ENCODE data around the gene OR7C2. TPM values are rescaled to one million over a fixed set of nuclear protein-coding genes. Genes with fewer than 3 reads are reported as not detected.

Gene OR7C2
- total RNA-seq, 1 donor from 2014 or later, result not detected

- no peak for DNase-seq (ENCODE audit: low spot score)
- Mint-ChIP-seq H3K9me3 (peaks cover 13% of the 10 kb centered on the region), H3K4me3 (no peak overlapping the region), H3K27me3 (ENCODE audit: insufficient read depth) (no peaks in the 10 kb centered on the region), H3K36me3 (ENCODE audit: low read depth) (no peaks in the 10 kb centered on the region), H3K4me1 (ENCODE audit: low read depth) (no peaks in the 10 kb centered on the region), H3K27ac (no peak overlapping the region)
- intact Hi-C loops (cut with micrococcal nuclease), result no loop called here
Measured at GRCh38 chr19:14957464-14957863, 16.2 kb downstream of the OR7C2 start.

DNA sequence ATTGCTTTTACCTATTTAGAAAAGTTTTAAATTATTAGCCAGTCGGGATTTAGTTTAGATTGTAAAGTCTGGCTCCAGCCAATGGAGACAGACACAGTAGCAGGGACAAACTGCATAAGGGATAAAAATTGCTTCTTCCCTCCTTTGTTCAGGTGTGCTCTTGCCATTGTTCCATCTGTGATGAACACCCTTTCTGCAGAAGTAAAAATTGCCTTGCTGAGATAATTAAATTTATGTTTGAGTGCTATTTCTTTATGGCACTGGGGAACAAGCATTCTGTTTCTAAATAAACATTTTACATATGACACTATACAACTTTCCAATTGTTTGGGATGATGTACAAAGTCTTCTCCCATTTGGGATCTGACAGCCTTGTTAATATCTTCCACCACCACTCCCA is 18.0 kb downstream of the OR7C2 start:
- H3K4me1 Mint-ChIP-seq (ENCODE audit: low read depth), result no peaks in the 10 kb centered on the region
- peaks cover 13% of the 10 kb centered on the region for H3K9me3 Mint-ChIP-seq
- no peak overlapping the region for H3K27ac Mint-ChIP-seq
- no peak overlapping the region for H3K4me3 Mint-ChIP-seq
- no peaks in the 10 kb centered on the region for H3K36me3 Mint-ChIP-seq (ENCODE audit: low read depth)
- intact Hi-C loops (cut with micrococcal nuclease), result no loop called here
- DNase-seq (ENCODE audit: low spot score), result no peak
- H3K27me3 Mint-ChIP-seq (ENCODE audit: insufficient read depth), result no peaks in the 10 kb centered on the region

GRCh38 chr19:14961956-14962685 is 20.8 kb downstream of the OR7C2 start:
- no peaks in the 10 kb centered on the region for H3K4me1 Mint-ChIP-seq (ENCODE audit: low read depth)
- intact Hi-C loops (cut with micrococcal nuclease), result no loop called here
- H3K27me3 Mint-ChIP-seq (ENCODE audit: insufficient read depth), result no peaks in the 10 kb centered on the region
- no peak overlapping the region for H3K4me3 Mint-ChIP-seq
- H3K27ac Mint-ChIP-seq, result no peak overlapping the region
- H3K36me3 Mint-ChIP-seq (ENCODE audit: low read depth), result no peaks in the 10 kb centered on the region
- no peak for DNase-seq (ENCODE audit: low spot score)
- peaks cover 9% of the 10 kb centered on the region for H3K9me3 Mint-ChIP-seq

DNA sequence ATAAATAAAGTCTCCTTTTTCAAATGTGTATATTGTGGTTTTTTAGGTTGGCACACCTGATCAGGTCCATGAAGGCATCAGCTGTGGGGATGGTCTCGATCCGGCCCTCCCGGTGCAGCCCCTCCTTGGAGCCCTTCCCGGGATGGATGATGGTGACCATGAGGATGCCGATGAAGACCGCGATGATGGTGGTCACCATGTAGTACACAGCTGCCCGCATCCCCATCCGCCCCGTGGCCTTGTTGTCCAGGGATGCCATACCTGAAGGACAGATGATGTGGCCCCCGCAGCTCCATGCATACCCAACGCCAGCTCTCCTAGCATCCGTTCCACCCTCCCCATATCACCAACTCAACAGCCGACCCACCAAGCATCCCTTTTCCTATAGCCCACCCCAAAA is 27.0 kb downstream of the OR7C2 start:
- H3K27ac Mint-ChIP-seq, result no peak overlapping the region
- DNase-seq (ENCODE audit: low spot score), result no peak
- H3K4me3 Mint-ChIP-seq, result no peak overlapping the region
- H3K4me1 Mint-ChIP-seq (ENCODE audit: low read depth), result no peaks in the 10 kb centered on the region
- no peaks in the 10 kb centered on the region for H3K27me3 Mint-ChIP-seq (ENCODE audit: insufficient read depth)
- intact Hi-C loops (cut with micrococcal nuclease), result no loop called here
- H3K36me3 Mint-ChIP-seq (ENCODE audit: low read depth), result no peaks in the 10 kb centered on the region
- H3K9me3 Mint-ChIP-seq, result no peaks in the 10 kb centered on the region

- Mint-ChIP-seq H3K27ac (no peak overlapping the region), H3K4me1 (ENCODE audit: low read depth) (no peaks in the 10 kb centered on the region), H3K36me3 (ENCODE audit: low read depth) (no peaks in the 10 kb centered on the region), H3K4me3 (no peak overlapping the region), H3K27me3 (ENCODE audit: insufficient read depth) (peaks cover 4% of the 10 kb centered on the region), H3K9me3 (no peaks in the 10 kb centered on the region)
- no peak for DNase-seq (ENCODE audit: low spot score)
- intact Hi-C loops (cut with micrococcal nuclease), result no loop called here
Measured at GRCh38 chr19:14971474-14971873, 30.2 kb downstream of the OR7C2 start.

GRCh38 chr19:14972676-14973075 is 31.4 kb downstream of the OR7C2 start:
- H3K27ac Mint-ChIP-seq, result no peak overlapping the region

DNA sequence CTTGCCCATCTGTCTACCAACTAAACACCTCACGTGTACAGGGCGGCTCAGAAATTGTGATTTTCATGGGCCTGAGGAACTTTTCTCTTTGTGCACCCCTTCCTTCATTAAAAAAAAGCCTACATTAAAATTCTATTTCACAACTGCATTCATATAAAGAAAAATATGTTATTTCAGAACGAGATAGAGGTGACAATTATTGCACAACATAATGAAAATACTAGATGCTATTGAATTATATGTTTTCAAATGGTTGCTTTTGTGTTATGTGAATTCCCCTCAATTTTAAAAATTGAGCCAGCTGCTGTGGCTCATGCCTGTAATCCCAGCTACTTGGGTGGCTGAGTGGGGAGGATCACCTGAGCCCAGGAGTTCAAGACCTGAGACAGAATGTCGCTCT is 33.2 kb downstream of the OR7C2 start:
- no peaks in the 10 kb centered on the region for H3K4me1 Mint-ChIP-seq (ENCODE audit: low read depth)
- H3K27ac Mint-ChIP-seq, result no peak overlapping the region
- H3K4me3 Mint-ChIP-seq, result no peak overlapping the region
- H3K36me3 Mint-ChIP-seq (ENCODE audit: low read depth), result no peaks in the 10 kb centered on the region
- intact Hi-C loops (cut with micrococcal nuclease), result no loop called here
- no peak for DNase-seq (ENCODE audit: low spot score)
- peaks cover 20% of the 10 kb centered on the region for H3K27me3 Mint-ChIP-seq (ENCODE audit: insufficient read depth)
- H3K9me3 Mint-ChIP-seq, result no peaks in the 10 kb centered on the region

More at GRCh38 chr19:14972676-14973075, 31.4 kb downstream of the OR7C2 start:
- intact Hi-C loops (cut with micrococcal nuclease), result no loop called here
- no peak for DNase-seq (ENCODE audit: low spot score)
- Mint-ChIP-seq H3K4me1 (ENCODE audit: low read depth) (no peaks in the 10 kb centered on the region), H3K4me3 (no peak overlapping the region), H3K9me3 (no peaks in the 10 kb centered on the region), H3K27me3 (ENCODE audit: insufficient read depth) (peaks cover 5% of the 10 kb centered on the region), H3K36me3 (ENCODE audit: low read depth) (no peaks in the 10 kb centered on the region)

- intact Hi-C loops (cut with micrococcal nuclease), result no loop called here
- Mint-ChIP-seq H3K4me1 (ENCODE audit: low read depth) (no peaks in the 10 kb centered on the region), H3K27me3 (ENCODE audit: insufficient read depth) (peaks cover 31% of the 10 kb centered on the region), H3K4me3 (no peak overlapping the region), H3K36me3 (ENCODE audit: low read depth) (no peaks in the 10 kb centered on the region), H3K27ac (no peak overlapping the region), H3K9me3 (no peaks in the 10 kb centered on the region)
- DNase-seq (ENCODE audit: low spot score), result no peak
Measured at GRCh38 chr19:14977128-14977527, 35.8 kb downstream of the OR7C2 start.

- DNase-seq (ENCODE audit: low spot score), result no peak
- no peak overlapping the region for H3K4me3 Mint-ChIP-seq
- intact Hi-C loops (cut with micrococcal nuclease), result no loop called here
- peaks cover 31% of the 10 kb centered on the region for H3K27me3 Mint-ChIP-seq (ENCODE audit: insufficient read depth)
- no peak overlapping the region for H3K27ac Mint-ChIP-seq
- no peaks in the 10 kb centered on the region for H3K9me3 Mint-ChIP-seq
- no peaks in the 10 kb centered on the region for H3K4me1 Mint-ChIP-seq (ENCODE audit: low read depth)
- H3K36me3 Mint-ChIP-seq (ENCODE audit: low read depth), result no peaks in the 10 kb centered on the region
Measured at GRCh38 chr19:14978161-14978776, 37.0 kb downstream of the OR7C2 start.

- no peaks in the 10 kb centered on the region for H3K9me3 Mint-ChIP-seq
- intact Hi-C loops (cut with micrococcal nuclease), result no loop called here
- peaks cover 31% of the 10 kb centered on the region for H3K27me3 Mint-ChIP-seq (ENCODE audit: insufficient read depth)
- no peak within 1 kb of the TSS for H3K27ac Mint-ChIP-seq
- H3K4me3 Mint-ChIP-seq, result no peak within 1 kb of the TSS
- no peaks in the 10 kb centered on the region for H3K36me3 Mint-ChIP-seq (ENCODE audit: low read depth)
- DNase-seq (ENCODE audit: low spot score), result no peak
- no peaks in the 10 kb centered on the region for H3K4me1 Mint-ChIP-seq (ENCODE audit: low read depth)
Measured at GRCh38 chr19:14979476-14980255, 38.4 kb downstream of the OR7C2 start, which contains the start of gene SLC1A6. Gene SLC1A6 (minus strand): TSS chr19:14979864. CDS start chr19:14972910, 6,954 bp downstream.

- no peak for DNase-seq (ENCODE audit: low spot score)
- Mint-ChIP-seq H3K4me1 (ENCODE audit: low read depth) (no peaks in the 10 kb centered on the region), H3K4me3 (no peak overlapping the region), H3K9me3 (no peaks in the 10 kb centered on the region), H3K36me3 (ENCODE audit: low read depth) (no peaks in the 10 kb centered on the region), H3K27ac (no peak overlapping the region), H3K27me3 (ENCODE audit: insufficient read depth) (peaks cover 9% of the 10 kb centered on the region)
- intact Hi-C loops (cut with micrococcal nuclease), result no loop called here
Measured at GRCh38 chr19:14985133-14985532, 43.8 kb downstream of the OR7C2 start.

Measured in activated T-helper 1 cell treated with anti-CD3 and anti-CD28 coated beads, Interleukin-12 subunit alpha, Interleukin-12 subunit beta, Interleukin-2, Interleukin-4 antibody, amounts not matched to agents 30 ng/mL and 10 ng/mL and 1 ng/mL, durations not matched to agents 14 hours and 24 hours and 36 hours (primary cell).